ENCODE results near the gene SCGB2B2.
"Not testable (repeated sequence)": the region's sequence is repeated elsewhere in the genome, so short reads cannot be mapped to it uniquely, and the experiment has no call there.

GRCh38 chr19:34668077-34668689, 8.8 kb downstream of the SCGB2B2 start:
- TF ChIP-seq CTCF (IDR thresholded peaks at IDR 0.05); MAX (IDR thresholded peaks at IDR 0.05; ENCODE audit: low read depth); YY1 (IDR thresholded peaks at IDR 0.05; ENCODE audit: low read depth); GABPA (IDR thresholded peaks at IDR 0.05; ENCODE audit: low read depth); JUND (IDR thresholded peaks at IDR 0.05); POLR2AphosphoS5 (IDR thresholded peaks at IDR 0.05; ENCODE audit: low read depth, low read length); EZH2phosphoT487 (IDR thresholded peaks at IDR 0.05; ENCODE audit: borderline replicate concordance, low read depth): not testable (repeated sequence)
- TF ChIP-seq, protein P1, sequence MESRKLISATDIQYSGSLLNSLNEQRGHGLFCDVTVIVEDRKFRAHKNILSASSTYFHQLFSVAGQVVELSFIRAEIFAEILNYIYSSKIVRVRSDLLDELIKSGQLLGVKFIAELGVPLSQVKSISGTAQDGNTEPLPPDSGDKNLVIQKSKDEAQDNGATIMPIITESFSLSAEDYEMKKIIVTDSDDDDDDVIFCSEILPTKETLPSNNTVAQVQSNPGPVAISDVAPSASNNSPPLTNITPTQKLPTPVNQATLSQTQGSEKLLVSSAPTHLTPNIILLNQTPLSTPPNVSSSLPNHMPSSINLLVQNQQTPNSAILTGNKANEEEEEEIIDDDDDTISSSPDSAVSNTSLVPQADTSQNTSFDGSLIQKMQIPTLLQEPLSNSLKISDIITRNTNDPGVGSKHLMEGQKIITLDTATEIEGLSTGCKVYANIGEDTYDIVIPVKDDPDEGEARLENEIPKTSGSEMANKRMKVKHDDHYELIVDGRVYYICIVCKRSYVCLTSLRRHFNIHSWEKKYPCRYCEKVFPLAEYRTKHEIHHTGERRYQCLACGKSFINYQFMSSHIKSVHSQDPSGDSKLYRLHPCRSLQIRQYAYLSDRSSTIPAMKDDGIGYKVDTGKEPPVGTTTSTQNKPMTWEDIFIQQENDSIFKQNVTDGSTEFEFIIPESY (IDR thresholded peaks at IDR 0.05; ENCODE audit: borderline replicate concordance, low read depth): not testable (repeated sequence)
- TF ChIP-seq, protein P2, sequence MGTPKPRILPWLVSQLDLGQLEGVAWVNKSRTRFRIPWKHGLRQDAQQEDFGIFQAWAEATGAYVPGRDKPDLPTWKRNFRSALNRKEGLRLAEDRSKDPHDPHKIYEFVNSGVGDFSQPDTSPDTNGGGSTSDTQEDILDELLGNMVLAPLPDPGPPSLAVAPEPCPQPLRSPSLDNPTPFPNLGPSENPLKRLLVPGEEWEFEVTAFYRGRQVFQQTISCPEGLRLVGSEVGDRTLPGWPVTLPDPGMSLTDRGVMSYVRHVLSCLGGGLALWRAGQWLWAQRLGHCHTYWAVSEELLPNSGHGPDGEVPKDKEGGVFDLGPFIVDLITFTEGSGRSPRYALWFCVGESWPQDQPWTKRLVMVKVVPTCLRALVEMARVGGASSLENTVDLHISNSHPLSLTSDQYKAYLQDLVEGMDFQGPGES (IDR thresholded peaks at IDR 0.05; ENCODE audit: low read depth, low read length): not testable (repeated sequence)
- TF ChIP-seq, protein P3, sequence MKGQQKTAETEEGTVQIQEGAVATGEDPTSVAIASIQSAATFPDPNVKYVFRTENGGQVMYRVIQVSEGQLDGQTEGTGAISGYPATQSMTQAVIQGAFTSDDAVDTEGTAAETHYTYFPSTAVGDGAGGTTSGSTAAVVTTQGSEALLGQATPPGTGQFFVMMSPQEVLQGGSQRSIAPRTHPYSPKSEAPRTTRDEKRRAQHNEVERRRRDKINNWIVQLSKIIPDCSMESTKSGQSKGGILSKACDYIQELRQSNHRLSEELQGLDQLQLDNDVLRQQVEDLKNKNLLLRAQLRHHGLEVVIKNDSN (IDR thresholded peaks at IDR 0.05; ENCODE audit: borderline replicate concordance, low read depth): not testable (repeated sequence)

Measured in SK-N-SH (cell line).